SKM-1 treated with dmso at 0.1 percent for 144 hours (cell line): ENCODE data around the gene DUSP14.
"Not testable (repeated sequence)": the region's sequence is repeated elsewhere in the genome, so short reads cannot be mapped to it uniquely, and the experiment has no call there.

Experiments
- DNase-seq: peaks from one replicate; lab custom pipeline; 2025; ENCODE audit not compliant: unreplicated experiment; lab: John Stamatoyannopoulos, UW

Gene DUSP14

GRCh38 chr17:37483311-37484039, 6.2 kb upstream of the DUSP14 start:
- no peak for DNase-seq

GRCh38 chr17:37485938-37486570, 3.6 kb upstream of the DUSP14 start:
- DNase-seq: no peak

DNA sequence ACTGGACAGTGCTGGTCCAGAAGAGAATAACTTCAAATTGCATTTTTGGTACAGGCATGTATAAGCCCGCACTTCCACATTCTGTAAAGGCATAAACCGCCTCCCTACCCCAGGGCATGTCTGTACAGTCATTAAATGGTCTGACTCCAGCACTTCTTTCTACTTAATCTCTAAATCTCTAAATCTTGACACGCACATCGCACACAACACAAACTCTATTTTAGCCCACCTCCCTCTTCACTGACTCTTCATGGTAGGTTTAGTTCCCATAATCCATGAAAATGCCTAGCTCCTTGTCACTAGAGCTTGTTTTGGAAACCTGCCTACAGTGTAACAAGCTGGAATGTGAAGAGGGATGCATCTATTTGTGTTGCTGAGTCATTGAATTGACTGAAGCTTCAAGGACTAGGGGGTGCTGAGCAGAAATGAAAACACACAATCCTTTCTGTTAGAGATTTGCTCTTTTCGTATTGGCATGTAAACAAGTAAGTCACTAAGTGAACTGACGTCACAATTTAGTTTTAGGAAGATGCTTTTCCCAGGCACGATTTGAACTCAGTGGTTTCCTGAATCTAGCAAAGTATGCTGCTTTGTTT, 1.6 kb upstream of the DUSP14 start:
- DNase-seq: no peak

- DNase-seq: no peak
Measured at GRCh38 chr17:37488607-37489196, 989 bp upstream of the DUSP14 start.

- peak; percentile 54 for DNase-seq
Measured at GRCh38 chr17:37490022-37490587, 414 bp downstream of the DUSP14 start.

DNA sequence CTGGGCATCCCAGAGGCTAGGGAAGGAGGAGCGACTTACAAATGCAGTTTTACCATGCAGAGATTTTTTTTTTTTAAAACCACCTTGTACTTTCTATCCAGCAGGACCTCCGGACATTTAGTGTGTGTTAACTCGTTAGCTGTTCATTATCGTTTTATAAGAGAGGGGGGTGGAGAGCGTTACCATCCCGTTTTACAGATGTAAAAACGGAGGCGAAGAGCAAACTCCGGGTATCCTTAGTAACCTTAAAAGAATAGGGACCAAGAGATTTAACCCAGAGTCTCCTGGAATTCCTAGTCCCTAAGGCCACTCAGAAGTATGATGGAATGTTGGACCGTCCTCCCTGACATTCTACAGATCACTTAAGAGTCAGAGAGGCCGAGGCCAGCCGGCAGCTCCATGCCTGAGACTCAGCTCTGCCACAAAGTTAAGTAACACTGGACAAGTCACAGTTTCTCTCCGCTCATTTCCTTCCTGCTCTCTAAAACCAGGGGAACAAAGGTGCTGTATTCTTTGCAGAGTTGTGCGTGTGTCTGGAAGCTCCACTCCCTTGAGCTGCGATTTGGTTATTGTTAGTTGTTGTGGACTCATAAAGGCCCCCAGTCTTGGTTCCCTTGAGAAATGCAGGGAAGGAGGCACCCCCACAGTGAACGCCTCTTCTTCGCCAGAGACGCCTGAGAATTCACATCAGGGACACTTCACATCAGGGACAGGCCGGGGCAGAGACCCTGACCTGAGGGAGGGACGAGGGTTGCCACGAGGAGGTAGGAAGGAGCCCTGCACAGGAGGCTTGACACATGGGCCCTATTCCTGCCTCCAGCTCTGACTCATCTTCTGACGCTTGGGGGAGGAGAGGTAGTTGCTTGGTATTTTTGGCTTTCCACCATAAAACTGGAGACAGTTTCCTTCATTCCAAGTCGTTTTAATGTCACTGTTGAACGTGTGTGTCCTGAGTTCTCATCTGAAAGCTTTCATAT, 1.2 kb downstream of the DUSP14 start:
- peak; percentile 37 for DNase-seq

DNA sequence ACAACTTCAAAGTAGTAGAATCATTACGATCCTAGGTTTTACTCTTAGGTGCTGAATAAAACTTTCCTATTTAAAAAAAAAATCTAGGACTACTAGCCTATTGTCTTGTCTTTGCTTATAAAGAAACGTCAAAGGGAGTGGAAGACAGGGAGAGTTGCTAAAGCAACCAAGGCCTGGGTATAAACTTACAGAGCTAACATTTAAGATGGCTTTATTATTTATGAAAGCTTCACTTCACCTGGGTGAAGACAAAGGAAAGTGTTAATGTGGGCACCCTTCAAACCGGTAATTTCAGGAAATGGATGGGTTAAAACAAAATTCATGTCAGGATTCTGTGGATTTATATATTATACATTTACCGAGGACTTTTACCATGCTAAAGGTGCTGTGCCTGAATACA, 2.5 kb downstream of the DUSP14 start:
- DNase-seq: no peak

GRCh38 chr17:37493249-37494027, 3.7 kb downstream of the DUSP14 start:
- DNase-seq: no peak

DNA sequence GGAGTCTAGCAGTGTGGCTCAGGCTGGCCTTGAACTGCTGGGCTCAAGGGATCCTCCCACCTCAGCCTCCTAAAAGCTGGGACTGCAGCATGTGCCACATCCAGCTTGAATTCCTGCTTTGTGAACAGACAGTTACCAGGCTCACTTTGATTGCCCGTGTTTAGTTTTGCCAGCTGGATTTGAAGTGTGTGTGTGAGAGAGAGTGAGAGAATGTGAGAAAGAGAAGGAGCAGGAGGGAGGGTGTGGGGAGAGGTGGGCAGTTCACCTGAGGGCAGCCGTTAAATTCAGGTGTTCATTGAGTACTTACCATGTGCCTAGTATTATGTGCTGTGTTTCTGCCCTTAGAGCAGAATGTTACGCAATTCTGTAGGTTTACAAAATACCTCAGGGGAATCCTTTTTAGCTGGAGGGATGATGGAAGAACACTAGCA, 4.7 kb downstream of the DUSP14 start:
- peak; percentile 22 for DNase-seq

DNA sequence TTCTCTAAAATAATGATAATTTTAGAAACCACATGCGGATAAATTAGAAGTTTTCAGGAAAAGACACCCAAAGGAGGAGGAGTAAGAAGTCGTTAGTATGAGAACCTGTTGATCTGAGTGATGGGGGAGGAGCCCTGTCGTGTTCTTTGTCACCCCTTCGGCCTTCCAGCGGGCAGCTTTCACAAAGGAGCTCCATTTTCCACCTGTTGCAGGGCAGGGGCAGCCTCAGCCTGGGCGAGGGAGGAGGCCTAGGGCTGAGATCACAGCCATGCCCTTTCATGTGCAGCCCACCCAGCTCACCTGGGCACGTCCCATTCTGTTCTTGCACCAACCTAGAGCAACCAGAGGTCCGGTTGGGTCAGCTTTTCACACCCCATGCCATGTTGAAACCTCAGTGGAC, 5.3 kb downstream of the DUSP14 start:
- no peak for DNase-seq

DNA sequence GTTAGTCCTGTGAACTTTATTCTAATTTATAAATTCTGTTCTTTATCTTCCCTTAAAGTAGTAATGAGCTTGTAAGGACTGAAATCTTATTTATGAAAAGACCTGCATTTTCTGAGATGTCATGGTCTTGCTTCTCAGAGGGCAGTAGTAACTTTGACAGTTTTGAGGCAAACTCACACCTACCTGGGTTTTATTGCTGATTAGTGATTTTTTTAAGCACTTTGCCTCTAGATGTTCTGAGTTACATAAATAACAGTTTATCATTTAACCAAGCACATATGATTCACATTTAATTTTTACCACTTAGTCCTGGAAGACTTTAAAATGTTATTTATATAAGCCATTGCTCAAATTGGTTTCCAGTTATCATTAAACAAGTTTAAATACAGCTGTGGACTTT, 10.7 kb downstream of the DUSP14 start:
- DNase-seq: no peak

- no peak for DNase-seq
Measured at GRCh38 chr17:37502009-37502936, 12.6 kb downstream of the DUSP14 start.

DNA sequence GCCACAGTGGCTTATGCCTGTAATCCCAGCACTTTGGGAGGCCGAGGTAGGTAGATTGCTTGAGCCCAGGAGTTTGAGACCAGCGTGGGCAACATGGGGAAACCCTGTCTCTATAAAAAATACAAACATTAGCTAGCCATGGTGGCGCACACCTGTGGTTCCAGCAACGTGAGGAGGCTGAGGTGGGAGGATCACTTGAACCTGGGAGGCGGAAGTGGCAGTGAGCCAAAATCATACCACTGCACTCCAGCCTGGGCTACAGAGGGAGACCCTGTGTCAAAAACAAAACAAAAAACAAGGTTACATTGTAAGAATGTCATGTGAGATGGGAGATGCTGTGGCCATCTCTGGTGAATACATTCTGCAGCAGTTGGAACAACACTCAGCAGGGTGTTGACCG, 13.5 kb downstream of the DUSP14 start:
- DNase-seq: no peak

GRCh38 chr17:37505333-37505732, 15.6 kb downstream of the DUSP14 start:
- no peak for DNase-seq

DNA sequence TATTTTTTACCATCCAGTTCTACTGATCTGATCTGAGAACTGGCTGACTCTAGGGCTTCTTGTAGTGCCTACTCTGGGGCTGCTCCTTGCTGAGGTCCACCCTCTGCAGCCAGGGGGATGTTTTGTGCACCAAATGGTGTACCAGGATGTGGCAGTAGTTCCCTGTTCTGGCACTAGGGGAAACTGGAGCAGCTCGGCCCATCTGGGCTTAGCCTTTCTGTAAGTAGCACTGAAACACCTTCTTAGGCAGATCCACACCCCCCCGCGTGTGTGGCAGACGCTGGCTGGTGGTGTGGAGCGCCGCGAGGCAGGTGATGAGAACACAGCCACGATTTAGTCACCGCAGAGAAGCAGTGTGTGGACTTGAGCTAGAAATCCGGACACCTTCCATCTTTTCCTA, 17.0 kb downstream of the DUSP14 start:
- DNase-seq: peak; percentile 46

GRCh38 chr17:37507111-37507510, 17.4 kb downstream of the DUSP14 start:
- DNase-seq: no peak

DNA sequence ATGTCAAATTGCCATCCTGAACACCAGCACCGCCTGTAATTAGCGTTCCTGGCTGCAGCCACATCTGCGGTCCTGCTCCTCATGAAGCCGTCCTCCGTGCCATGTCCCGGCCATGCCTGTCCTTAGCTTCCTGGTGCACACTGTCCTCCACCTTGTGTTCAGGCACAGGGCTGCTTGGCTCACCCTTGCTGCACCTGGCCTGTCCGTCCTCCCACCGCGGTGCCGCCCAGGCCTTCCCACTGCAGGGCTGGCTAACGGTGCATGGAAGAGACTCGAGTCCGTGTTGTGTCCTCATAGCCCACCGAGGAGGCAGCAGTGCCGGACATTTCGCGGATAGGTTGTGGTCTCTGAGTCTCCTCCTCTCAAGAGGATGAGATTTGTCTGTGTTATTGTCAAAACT, 20.4 kb downstream of the DUSP14 start:
- no peak for DNase-seq

GRCh38 chr17:37511642-37512041, 22.0 kb downstream of the DUSP14 start:
- not testable (repeated sequence) for DNase-seq
